H1 (cell line): Measurements from ENCODE around the gene GMFB. TPM values are rescaled to one million over a fixed set of nuclear protein-coding genes. Genes with fewer than 3 reads are reported as not detected.

Experiments used
- CHD1 ChIP-seq: IDR thresholded peaks from 2 replicates; pipeline ENCODE4 v1.6.1; 2012; ENCODE audit warnings: low read depth, low read length, improper control_type of control experiment
- KDM4A ChIP-seq: IDR thresholded peaks from one replicate; pipeline ENCODE4 v1.7.1; 2012; ENCODE audit warnings: low read depth, mild to moderate bottlenecking, moderate library complexity, low read length, inconsistent platforms; ENCODE audit not compliant: severe bottlenecking
- POU5F1 ChIP-seq: IDR thresholded peaks from 2 replicates; pipeline ENCODE4 v1.6.1; 2011; ENCODE audit warnings: low read depth, mild to moderate bottlenecking, low read length, moderate library complexity
- RAD21 ChIP-seq, 2 experiments: IDR thresholded peaks in 1 of 2; conservative IDR thresholded peaks in 1 of 2; 2 replicates each; pipeline ENCODE4 v1.6.1; 2011; ENCODE audit warnings: low read depth in 2 of 2, low read length in 2 of 2, improper control_type of control experiment in 1 of 2, inconsistent platforms in 1 of 2, mild to moderate bottlenecking in 1 of 2, moderate library complexity in 1 of 2
- SRF ChIP-seq: IDR thresholded peaks from 2 replicates; pipeline ENCODE4 v1.6.1; 2011; ENCODE audit warnings: mild to moderate bottlenecking, low read depth, low read length, moderate library complexity
- polyA plus RNA-seq, 7 experiments: library from polyadenylated mRNA; depleted of rRNA in 3 of 7; stranded (reverse) in 5 of 7; unstranded in 2 of 7; fragments of >200 nt in 5 of 7; fragments of 200-250 nt in 2 of 7; gene quantifications; 1 replicate in 5 of 7; 2 replicates in 1 of 7; 4 replicates in 1 of 7; pipeline versions ENCODE4 v1.2.1 to v1.2.3, GENCODE V29; 2011 to 2013; ENCODE audit warnings: missing spikeins in 2 of 7, mixed read lengths in 2 of 7
- total RNA-seq: library from RNA; stranded (reverse); fragmentation: NEBNext Ultra II Directional; extraction: Animal tissue kit (Norgen Biotek cat#: 25700); gene quantifications from 2 replicates; pipeline ENCODE4 v1.2.1, GENCODE V29; 2021
- TF ChIP-seq, protein P1 (sequence below): fragments of 300-600 bp; sonication (generic); IDR thresholded peaks from 2 replicates; pipeline ENCODE4 v1.7.1; 2012; ENCODE audit warnings: low read length, moderate library complexity, mild to moderate bottlenecking, inconsistent platforms; ENCODE audit not compliant: insufficient replicate concordance
- TF ChIP-seq, protein P2 (sequence below): IDR thresholded peaks from 2 replicates; pipeline ENCODE4 v1.6.1; 2012; ENCODE audit warnings: inconsistent platforms

GMFB gene
- total and polyA plus RNA-seq, 2 of the 8 experiments (the other 6 are each of a cell fraction or from before 2014, with no cell fraction given) = 17.9 to 77.3 TPM

- TF ChIP-seq, protein P1, sequence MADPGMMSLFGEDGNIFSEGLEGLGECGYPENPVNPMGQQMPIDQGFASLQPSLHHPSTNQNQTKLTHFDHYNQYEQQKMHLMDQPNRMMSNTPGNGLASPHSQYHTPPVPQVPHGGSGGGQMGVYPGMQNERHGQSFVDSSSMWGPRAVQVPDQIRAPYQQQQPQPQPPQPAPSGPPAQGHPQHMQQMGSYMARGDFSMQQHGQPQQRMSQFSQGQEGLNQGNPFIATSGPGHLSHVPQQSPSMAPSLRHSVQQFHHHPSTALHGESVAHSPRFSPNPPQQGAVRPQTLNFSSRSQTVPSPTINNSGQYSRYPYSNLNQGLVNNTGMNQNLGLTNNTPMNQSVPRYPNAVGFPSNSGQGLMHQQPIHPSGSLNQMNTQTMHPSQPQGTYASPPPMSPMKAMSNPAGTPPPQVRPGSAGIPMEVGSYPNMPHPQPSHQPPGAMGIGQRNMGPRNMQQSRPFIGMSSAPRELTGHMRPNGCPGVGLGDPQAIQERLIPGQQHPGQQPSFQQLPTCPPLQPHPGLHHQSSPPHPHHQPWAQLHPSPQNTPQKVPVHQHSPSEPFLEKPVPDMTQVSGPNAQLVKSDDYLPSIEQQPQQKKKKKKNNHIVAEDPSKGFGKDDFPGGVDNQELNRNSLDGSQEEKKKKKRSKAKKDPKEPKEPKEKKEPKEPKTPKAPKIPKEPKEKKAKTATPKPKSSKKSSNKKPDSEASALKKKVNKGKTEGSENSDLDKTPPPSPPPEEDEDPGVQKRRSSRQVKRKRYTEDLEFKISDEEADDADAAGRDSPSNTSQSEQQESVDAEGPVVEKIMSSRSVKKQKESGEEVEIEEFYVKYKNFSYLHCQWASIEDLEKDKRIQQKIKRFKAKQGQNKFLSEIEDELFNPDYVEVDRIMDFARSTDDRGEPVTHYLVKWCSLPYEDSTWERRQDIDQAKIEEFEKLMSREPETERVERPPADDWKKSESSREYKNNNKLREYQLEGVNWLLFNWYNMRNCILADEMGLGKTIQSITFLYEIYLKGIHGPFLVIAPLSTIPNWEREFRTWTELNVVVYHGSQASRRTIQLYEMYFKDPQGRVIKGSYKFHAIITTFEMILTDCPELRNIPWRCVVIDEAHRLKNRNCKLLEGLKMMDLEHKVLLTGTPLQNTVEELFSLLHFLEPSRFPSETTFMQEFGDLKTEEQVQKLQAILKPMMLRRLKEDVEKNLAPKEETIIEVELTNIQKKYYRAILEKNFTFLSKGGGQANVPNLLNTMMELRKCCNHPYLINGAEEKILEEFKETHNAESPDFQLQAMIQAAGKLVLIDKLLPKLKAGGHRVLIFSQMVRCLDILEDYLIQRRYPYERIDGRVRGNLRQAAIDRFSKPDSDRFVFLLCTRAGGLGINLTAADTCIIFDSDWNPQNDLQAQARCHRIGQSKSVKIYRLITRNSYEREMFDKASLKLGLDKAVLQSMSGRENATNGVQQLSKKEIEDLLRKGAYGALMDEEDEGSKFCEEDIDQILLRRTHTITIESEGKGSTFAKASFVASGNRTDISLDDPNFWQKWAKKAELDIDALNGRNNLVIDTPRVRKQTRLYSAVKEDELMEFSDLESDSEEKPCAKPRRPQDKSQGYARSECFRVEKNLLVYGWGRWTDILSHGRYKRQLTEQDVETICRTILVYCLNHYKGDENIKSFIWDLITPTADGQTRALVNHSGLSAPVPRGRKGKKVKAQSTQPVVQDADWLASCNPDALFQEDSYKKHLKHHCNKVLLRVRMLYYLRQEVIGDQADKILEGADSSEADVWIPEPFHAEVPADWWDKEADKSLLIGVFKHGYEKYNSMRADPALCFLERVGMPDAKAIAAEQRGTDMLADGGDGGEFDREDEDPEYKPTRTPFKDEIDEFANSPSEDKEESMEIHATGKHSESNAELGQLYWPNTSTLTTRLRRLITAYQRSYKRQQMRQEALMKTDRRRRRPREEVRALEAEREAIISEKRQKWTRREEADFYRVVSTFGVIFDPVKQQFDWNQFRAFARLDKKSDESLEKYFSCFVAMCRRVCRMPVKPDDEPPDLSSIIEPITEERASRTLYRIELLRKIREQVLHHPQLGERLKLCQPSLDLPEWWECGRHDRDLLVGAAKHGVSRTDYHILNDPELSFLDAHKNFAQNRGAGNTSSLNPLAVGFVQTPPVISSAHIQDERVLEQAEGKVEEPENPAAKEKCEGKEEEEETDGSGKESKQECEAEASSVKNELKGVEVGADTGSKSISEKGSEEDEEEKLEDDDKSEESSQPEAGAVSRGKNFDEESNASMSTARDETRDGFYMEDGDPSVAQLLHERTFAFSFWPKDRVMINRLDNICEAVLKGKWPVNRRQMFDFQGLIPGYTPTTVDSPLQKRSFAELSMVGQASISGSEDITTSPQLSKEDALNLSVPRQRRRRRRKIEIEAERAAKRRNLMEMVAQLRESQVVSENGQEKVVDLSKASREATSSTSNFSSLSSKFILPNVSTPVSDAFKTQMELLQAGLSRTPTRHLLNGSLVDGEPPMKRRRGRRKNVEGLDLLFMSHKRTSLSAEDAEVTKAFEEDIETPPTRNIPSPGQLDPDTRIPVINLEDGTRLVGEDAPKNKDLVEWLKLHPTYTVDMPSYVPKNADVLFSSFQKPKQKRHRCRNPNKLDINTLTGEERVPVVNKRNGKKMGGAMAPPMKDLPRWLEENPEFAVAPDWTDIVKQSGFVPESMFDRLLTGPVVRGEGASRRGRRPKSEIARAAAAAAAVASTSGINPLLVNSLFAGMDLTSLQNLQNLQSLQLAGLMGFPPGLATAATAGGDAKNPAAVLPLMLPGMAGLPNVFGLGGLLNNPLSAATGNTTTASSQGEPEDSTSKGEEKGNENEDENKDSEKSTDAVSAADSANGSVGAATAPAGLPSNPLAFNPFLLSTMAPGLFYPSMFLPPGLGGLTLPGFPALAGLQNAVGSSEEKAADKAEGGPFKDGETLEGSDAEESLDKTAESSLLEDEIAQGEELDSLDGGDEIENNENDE = no peak
- no peak for TF ChIP-seq SRF
- no peak for TF ChIP-seq POU5F1
- no peak for TF ChIP-seq CHD1
- peak; percentile 76 for TF ChIP-seq KDM4A
- TF ChIP-seq RAD21 (IDR thresholded peaks at IDR 0.05 in 1 of 2, conservative IDR thresholded peaks at IDR 0.05 in 1 of 2; ENCODE audit: low read depth in 2 of 2, low read length in 2 of 2) = peak in 1 of 2 experiments; percentile 46; a peak in 2 of 4 replicates
- TF ChIP-seq, protein P2, sequence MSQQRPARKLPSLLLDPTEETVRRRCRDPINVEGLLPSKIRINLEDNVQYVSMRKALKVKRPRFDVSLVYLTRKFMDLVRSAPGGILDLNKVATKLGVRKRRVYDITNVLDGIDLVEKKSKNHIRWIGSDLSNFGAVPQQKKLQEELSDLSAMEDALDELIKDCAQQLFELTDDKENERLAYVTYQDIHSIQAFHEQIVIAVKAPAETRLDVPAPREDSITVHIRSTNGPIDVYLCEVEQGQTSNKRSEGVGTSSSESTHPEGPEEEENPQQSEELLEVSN = peak; percentile 60
Measured at GRCh38 chr14:54440873-54441868, 47.6 kb downstream of the GMFB start, which contains the start of gene CNIH1 (continued).
